Keratinocyte (primary cell): Measurements from ENCODE around the gene FAF1. TPM values are rescaled to one million over a fixed set of nuclear protein-coding genes. Genes with fewer than 3 reads are reported as not detected.
A peak's percentile ranks its signal among the peaks of the same experiment; 100 is the strongest.

Source experiments
- DNase-seq: peaks from one replicate; pipeline ENCODE4 v3.0.0-alpha.2; 2011; ENCODE audit warnings: low read depth, missing footprints, low spot score
- FAIRE-seq: peaks from 2 replicates; lab custom pipeline; 2011; peaks lifted over from hg19 to GRCh38; lab: Jason Lieb, UNC
- H2AFZ ChIP-seq: 2 replicates; pipeline ENCODE4 v1.6.0; 2012; ENCODE audit warnings: low read length, control low read depth, inconsistent platforms; ENCODE audit not compliant: control insufficient read depth
- H3K27ac ChIP-seq: 2 replicates; pipeline ENCODE4 v1.5.1; 2011; ENCODE audit warnings: low read length; ENCODE audit not compliant: control insufficient read depth, insufficient read depth
- H3K27me3 ChIP-seq: 3 replicates; pipeline ENCODE4 v1.6.0; 2011; ENCODE audit warnings: low read length; ENCODE audit not compliant: control insufficient read depth, insufficient read depth; ENCODE audit errors: extremely low read depth
- H3K36me3 ChIP-seq, 2 experiments: 2 replicates in 1 of 2; 3 replicates in 1 of 2; pipeline ENCODE4 v1.5.1; 2011; ENCODE audit warnings: low read length in 2 of 2, mild to moderate bottlenecking in 1 of 2; ENCODE audit not compliant: control insufficient read depth in 2 of 2, insufficient read depth in 2 of 2; ENCODE audit errors: extremely low read depth in 1 of 2
- H3K4me1 ChIP-seq: 3 replicates; pipeline ENCODE4 v1.5.1; 2011; ENCODE audit warnings: low read length; ENCODE audit not compliant: control insufficient read depth, insufficient read depth; ENCODE audit errors: extremely low read depth
- H3K4me2 ChIP-seq: 3 replicates; pipeline ENCODE4 v1.6.0; 2011; ENCODE audit warnings: low read depth, low read length; ENCODE audit not compliant: control insufficient read depth, insufficient read depth; ENCODE audit errors: extremely low read depth
- H3K4me3 ChIP-seq, 3 experiments: fragments of 200-600 bp in 1 of 3; sonication (generic) in 1 of 3; 2 replicates in 2 of 3; 3 replicates in 1 of 3; pipeline ENCODE4 v1.5.1; 2011 to 2016; ENCODE audit warnings: low read length in 3 of 3, mild to moderate bottlenecking in 3 of 3, control low read depth in 2 of 3, inconsistent platforms in 1 of 3, low read depth in 1 of 3, mixed read lengths in 1 of 3, mixed run types in 1 of 3, moderate library complexity in 1 of 3; ENCODE audit not compliant: control insufficient read depth in 2 of 3, insufficient read depth in 2 of 3; ENCODE audit errors: extremely low read depth in 1 of 3
- H3K79me2 ChIP-seq: 2 replicates; pipeline ENCODE4 v1.6.0; 2012; ENCODE audit warnings: low read length; ENCODE audit not compliant: control insufficient read depth, insufficient read depth
- H3K9ac ChIP-seq: 3 replicates; pipeline ENCODE4 v1.6.0; 2011; ENCODE audit warnings: low read length; ENCODE audit not compliant: control insufficient read depth, insufficient read depth; ENCODE audit errors: extremely low read depth
- H3K9me1 ChIP-seq: 3 replicates; pipeline ENCODE4 v1.6.0; 2011; ENCODE audit warnings: low read length; ENCODE audit not compliant: control insufficient read depth, insufficient read depth; ENCODE audit errors: extremely low read depth
- H3K9me3 ChIP-seq: 2 replicates; pipeline ENCODE4 v1.5.1; 2012; ENCODE audit warnings: low read depth, low read length; ENCODE audit not compliant: control insufficient read depth
- H4K20me1 ChIP-seq: 3 replicates; pipeline ENCODE4 v1.6.0; 2011; ENCODE audit warnings: low read length; ENCODE audit not compliant: control insufficient read depth, insufficient read depth; ENCODE audit errors: extremely low read depth
- CTCF ChIP-seq, 3 experiments: IDR thresholded peaks in 1 of 3; conservative IDR thresholded peaks in 1 of 3; optimal IDR thresholded peaks in 1 of 3; 2 replicates in 2 of 3; 3 replicates in 1 of 3; pipeline versions ENCODE3 to v1.5.1; 2011; ENCODE audit warnings: low read length in 3 of 3, mild to moderate bottlenecking in 3 of 3, moderate library complexity in 2 of 3, control low read depth in 1 of 3, inconsistent platforms in 1 of 3; ENCODE audit not compliant: insufficient read depth in 2 of 3; ENCODE audit errors: extremely low read depth in 1 of 3
- EZH2 ChIP-seq: IDR thresholded peaks from one replicate; pipeline ENCODE4 v1.6.1; 2012; ENCODE audit warnings: inconsistent platforms, mild to moderate bottlenecking, low read length, moderate library complexity
- dilution Hi-C: fragments of 300-500 bp; cut with MboI; formaldehyde crosslinking; loops from one replicate; pipeline ENCODE4 v1.7.0; 2020; ENCODE audit warnings: low sequenced_read_pairs; ENCODE audit not compliant: extremely low pct_ligation_motif_present
- polyA plus RNA-seq, 5 experiments: library from polyadenylated mRNA; depleted of rRNA in 3 of 5; stranded (reverse) in 3 of 5; stranded (forward) in 1 of 5; unstranded in 1 of 5; fragments of >200 nt; gene quantifications; 1 replicate in 1 of 5; 2 replicates in 3 of 5; 3 replicates in 1 of 5; pipeline versions ENCODE4 v1.2.1 to v1.2.3, GENCODE V29; 2011 to 2012; ENCODE audit warnings: missing spikeins in 2 of 5, low read depth in 1 of 5, low replicate concordance in 1 of 5

The FAF1 gene
- polyA plus RNA-seq, 1 donor (not counting 4 experiments of a cell fraction or from before 2014, with no cell fraction given): 33.1 TPM

GRCh38 chr1:50977575-50978143 is 17.6 kb upstream of the FAF1 start:
- no peaks in the 10 kb centered on the region for H3K9me3 ChIP-seq
- H3K4me3 ChIP-seq: peak overlapping the region; percentile 59 to 81 (median 76)
- no peaks in the 10 kb centered on the region for H4K20me1 ChIP-seq
- H3K9ac ChIP-seq: peak overlapping the region; percentile 64
- H3K4me2 ChIP-seq: peak overlapping the region; percentile 95
- TF ChIP-seq EZH2 (no peak), CTCF (optimal IDR thresholded peaks at IDR 0.05 in 1 of 3, IDR thresholded peaks at IDR 0.05 in 1 of 3, conservative IDR thresholded peaks at IDR 0.05 in 1 of 3; ENCODE audit: extremely low read depth in 1 of 3, insufficient read depth in 2 of 3, low read length in 3 of 3) (no peak)
- no peaks in the 10 kb centered on the region for H3K27me3 ChIP-seq
- no peak overlapping the region for H3K27ac ChIP-seq
- DNase-seq (no peak), FAIRE-seq (no peak)
- H3K36me3 ChIP-seq: no peaks in the 10 kb centered on the region
- no peaks in the 10 kb centered on the region for H3K9me1 ChIP-seq
- no peaks in the 10 kb centered on the region for H3K79me2 ChIP-seq
- peaks cover 14% of the 10 kb centered on the region for H3K4me1 ChIP-seq
- dilution Hi-C loops: no loop called here
- peak overlapping the region; percentile 93 for H2AFZ ChIP-seq

- H3K79me2 ChIP-seq: no peaks in the 10 kb centered on the region
- DNase-seq (no peak), FAIRE-seq (no peak)
- H3K27me3 ChIP-seq: no peaks in the 10 kb centered on the region
- peak overlapping the region; percentile 95 for H3K4me2 ChIP-seq
- peak overlapping the region; percentile 59 to 81 (median 76) for H3K4me3 ChIP-seq
- H3K27ac ChIP-seq: no peak overlapping the region
- peaks cover 14% of the 10 kb centered on the region for H3K4me1 ChIP-seq
- no peaks in the 10 kb centered on the region for H3K36me3 ChIP-seq
- peak overlapping the region; percentile 87 for H2AFZ ChIP-seq
- dilution Hi-C loops: no loop called here
- peak overlapping the region; percentile 64 for H3K9ac ChIP-seq
- no peaks in the 10 kb centered on the region for H3K9me3 ChIP-seq
- no peaks in the 10 kb centered on the region for H4K20me1 ChIP-seq
- no peaks in the 10 kb centered on the region for H3K9me1 ChIP-seq
- TF ChIP-seq CTCF (optimal IDR thresholded peaks at IDR 0.05 in 1 of 3, IDR thresholded peaks at IDR 0.05 in 1 of 3, conservative IDR thresholded peaks at IDR 0.05 in 1 of 3; ENCODE audit: extremely low read depth in 1 of 3, insufficient read depth in 2 of 3, low read length in 3 of 3): no peak
- TF ChIP-seq EZH2: no peak
These were observed 17.0 kb upstream of the FAF1 start for GRCh38 chr1:50976890-50977574.
